GM12878 (cell line): Measurements from ENCODE around the gene SASH1. TPM values are rescaled to one million over a fixed set of nuclear protein-coding genes. Genes with fewer than 3 reads are reported as not detected.

Experiments used
- ATAC-seq: fragments of 200-7000 bp; cut with Tn5 transposase; 3 replicates; pipeline ENCODE4 v1.9.1; 2020; ENCODE audit warnings: mild to moderate bottlenecking, moderate library complexity
- BruUV-seq: library from RNA; stranded (reverse); fragments of 400-500 nt; replicated peaks from 2 replicates; lab custom pipeline; 2021; lab: Mats Ljungman, UMichigan
- CTCF ChIA-PET: fragments of 300-600 bp; sonication (Branson Sonifier 250); formaldehyde crosslinking; extraction: SDS; loops from one replicate; lab custom pipeline; 2021; ENCODE audit warnings: inconsistent platforms; lab: Yijun Ruan, JAX
- POLR2A ChIA-PET: fragments of 350-600 bp; formaldehyde crosslinking; extraction: SDS; loops from one replicate; lab custom pipeline; 2021; ENCODE audit warnings: inconsistent platforms; lab: Charles Lee
- RAD21 ChIA-PET: fragments of 300-600 bp; sonication (Branson Sonifier 250); formaldehyde crosslinking; loops from one replicate; lab custom pipeline; 2023; ENCODE audit warnings: antibody characterized with exemption; ENCODE audit not compliant: unreplicated experiment; lab: Charles Lee
- SMC1A ChIA-PET: fragments of 300-600 bp; sonication (Branson Sonifier 250); formaldehyde crosslinking; loops from one replicate; lab custom pipeline; 2023; ENCODE audit not compliant: unreplicated experiment, uncharacterized antibody; lab: Charles Lee
- DNase-seq: peaks from one replicate; pipeline ENCODE4 v3.0.0-alpha.2; 2011; ENCODE audit warnings: low read depth, low spot score
- FAIRE-seq: peaks from 3 replicates; lab custom pipeline; 2011; peaks lifted over from hg19 to GRCh38; lab: Jason Lieb, UNC
- H2AFZ ChIP-seq: 2 replicates; pipeline ENCODE4 v1.6.0; 2011; ENCODE audit warnings: low read depth, low read length, control low read depth; ENCODE audit not compliant: control insufficient read depth
- H3K27ac ChIP-seq: 2 replicates; pipeline ENCODE4 v1.5.1; 2011; ENCODE audit warnings: control low read depth; ENCODE audit not compliant: control insufficient read depth, insufficient read depth
- H3K27me3 ChIP-seq, 2 experiments: replicated peaks in 1 of 2; 2 replicates each; pipeline versions ENCODE4 v1.6.0 to v1.6.1; 2011; ENCODE audit warnings: low read length in 1 of 2; ENCODE audit not compliant: control insufficient read depth in 2 of 2, insufficient read depth in 2 of 2
- H3K36me3 ChIP-seq, 2 experiments: 2 replicates each; pipeline ENCODE4 v1.5.1; 2011; ENCODE audit warnings: low read length in 1 of 2; ENCODE audit not compliant: control insufficient read depth in 2 of 2, insufficient read depth in 2 of 2
- H3K4me1 ChIP-seq: 2 replicates; pipeline ENCODE4 v1.6.1; 2011; ENCODE audit warnings: mild to moderate bottlenecking, low read length, moderate library complexity, mixed read lengths; ENCODE audit not compliant: control insufficient read depth, insufficient read depth
- H3K4me2 ChIP-seq: 2 replicates; pipeline ENCODE4 v1.6.0; 2011; ENCODE audit warnings: control low read depth; ENCODE audit not compliant: control insufficient read depth, insufficient read depth
- H3K4me3 ChIP-seq: fragments of 200-600 bp; sonication (generic); 2 replicates; pipeline ENCODE4 v1.5.1; 2016
- H3K79me2 ChIP-seq: 2 replicates; pipeline ENCODE4 v1.6.0; 2011; ENCODE audit warnings: low read length; ENCODE audit not compliant: control insufficient read depth, insufficient read depth
- H3K9ac ChIP-seq: 2 replicates; pipeline ENCODE4 v1.8.0; 2011; ENCODE audit warnings: low read length, control low read depth, mixed read lengths; ENCODE audit not compliant: control insufficient read depth, insufficient read depth
- H3K9me3 ChIP-seq: replicated peaks from 3 replicates; pipeline ENCODE4 v1.5.1; 2011; ENCODE audit warnings: mild to moderate bottlenecking, low read length; ENCODE audit not compliant: control insufficient read depth, insufficient read depth
- H4K20me1 ChIP-seq: 2 replicates; pipeline ENCODE4 v1.6.0; 2011; ENCODE audit not compliant: control insufficient read depth, insufficient read depth
- IKZF1 ChIP-seq: fragments of 450-650 bp; conservative IDR thresholded peaks from 2 replicates; pipeline ENCODE4 v1.6.1; 2017; ENCODE audit warnings: antibody characterized with exemption, mild to moderate bottlenecking
- NFIC ChIP-seq: IDR thresholded peaks from 2 replicates; pipeline ENCODE4 v1.6.1; 2012; ENCODE audit warnings: low read depth, mild to moderate bottlenecking, inconsistent platforms, low read length, moderate library complexity
- NFXL1 ChIP-seq: fragments of 450-650 bp; IDR thresholded peaks from 2 replicates; pipeline ENCODE4 v1.6.1; 2017; ENCODE audit warnings: antibody characterized with exemption, mild to moderate bottlenecking, borderline replicate concordance
- RBBP5 ChIP-seq: fragments of 200-600 bp; sonication (generic); conservative IDR thresholded peaks from 2 replicates; pipeline ENCODE4 v1.6.1; 2016
- RELA ChIP-seq: fragments of 450-650 bp; IDR thresholded peaks from 2 replicates; pipeline ENCODE4 v1.8.0; 2014; ENCODE audit warnings: borderline replicate concordance; ENCODE audit not compliant: partially characterized antibody
- SUPT20H ChIP-seq: IDR thresholded peaks from 2 replicates; pipeline ENCODE4 v1.6.1; 2011; ENCODE audit warnings: low read depth, mild to moderate bottlenecking, low read length, moderate library complexity, borderline replicate concordance; ENCODE audit not compliant: control insufficient read depth
- YY1 ChIP-seq: IDR thresholded peaks from 2 replicates; pipeline ENCODE4 v1.6.1; 2011; ENCODE audit warnings: low read depth, mild to moderate bottlenecking, low read length
- WGBS: methylation state at CpG from one replicate; pipeline ENCODE4 v1.1.6; 2016; ENCODE audit warnings: low lambda C conversion rate; ENCODE audit not compliant: insufficient replicate concordance, insufficient coverage; ENCODE audit errors: missing lambda C conversion rate; 5-methylcytosine and 5-hydroxymethylcytosine counted together
- in situ Hi-C: fragments of 300-500 bp; cut with MboI; formaldehyde crosslinking; loops from 9 replicates; pipeline ENCODE4 v1.14.3; 2018; ENCODE audit warnings: mixed read lengths
- intact Hi-C: fragments of 100-400 bp; cut with micrococcal nuclease; formaldehyde crosslinking; loops from one replicate; pipeline ENCODE4 v1.14.2; 2022; ENCODE audit not compliant: unreplicated experiment
- polyA plus RNA-seq, 11 experiments: library from polyadenylated mRNA; depleted of rRNA in 4 of 11; unstranded in 6 of 11; stranded (reverse) in 5 of 11; fragments of >200 nt; fragmentation: Nextera tagmentation in 4 of 11; fragmentation: Illumina TruSeq in 1 of 11; extraction: Ambion mirVana in 4 of 11; extraction: Trizol in 1 of 11; gene quantifications; 1 replicate in 1 of 11; 2 replicates in 10 of 11; pipeline versions ENCODE4 v1.2.1 to v1.2.3, GENCODE V29; 2011 to 2016; ENCODE audit warnings: inconsistent platforms in 2 of 11, missing spikeins in 2 of 11, low read depth in 1 of 11
- total RNA-seq, 4 experiments: library from RNA; depleted of rRNA in 3 of 4; stranded (reverse); fragments of >200 nt in 3 of 4; fragmentation: Illumina TruSeq in 1 of 4; extraction: Trizol in 1 of 4; gene quantifications; 2 replicates each; pipeline versions ENCODE4 v1.2.1 to v1.2.3, GENCODE V29; 2013 to 2021
- TF ChIP-seq, protein P1 (sequence below): fragments of 450-650 bp; IDR thresholded peaks from 2 replicates; pipeline ENCODE4 v1.6.1; 2017; ENCODE audit warnings: mild to moderate bottlenecking, low read depth, inconsistent platforms; ENCODE audit not compliant: poor library complexity, severe bottlenecking
- TF ChIP-seq, protein P2 (sequence below): IDR thresholded peaks from 2 replicates; pipeline ENCODE4 v1.6.1; 2011; ENCODE audit warnings: low read depth, mild to moderate bottlenecking, low read length, moderate library complexity, borderline replicate concordance; ENCODE audit errors: extremely low read depth

SASH1 gene
- total and polyA plus RNA-seq, 10 of the 15 experiments (the other 5 are each of a cell fraction or from before 2014, with no cell fraction given) = 0.01 to 0.73 (median 0.14) TPM; not detected in 4

DNA sequence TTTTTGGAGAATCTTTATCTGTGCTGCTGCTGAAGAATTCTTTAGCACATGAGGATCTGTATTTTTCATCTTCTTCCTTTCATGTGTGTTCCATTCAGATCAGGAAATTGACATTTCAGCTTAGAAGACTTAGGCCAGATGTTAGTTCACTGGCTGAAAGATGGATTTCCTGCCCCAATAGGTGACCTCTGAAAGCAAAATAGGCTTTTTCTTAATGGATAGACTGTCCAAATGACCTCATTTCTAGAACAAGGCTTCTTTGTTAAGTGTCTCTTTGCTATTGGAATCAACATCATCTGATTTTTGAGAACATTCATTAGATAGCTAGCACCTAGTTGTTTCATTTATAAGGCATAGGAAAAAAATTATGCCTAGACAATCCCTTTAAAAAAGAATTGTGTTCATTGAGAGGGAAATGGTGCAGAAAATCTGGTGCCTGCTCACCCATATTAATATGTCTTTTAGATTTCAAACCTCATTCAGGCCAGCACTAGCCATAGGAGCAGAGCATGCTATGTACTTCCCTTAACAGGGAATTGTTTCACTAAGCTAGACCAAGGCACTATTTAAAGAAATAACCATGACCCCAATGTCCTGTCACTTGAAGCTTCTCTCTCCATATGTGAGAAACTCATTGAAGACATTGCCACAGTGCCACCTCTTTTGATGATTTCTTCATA lies 13.6 kb upstream of the SASH1 start (continued):
- TF ChIP-seq RELA (no peak), SUPT20H (no peak), IKZF1 (no peak), RBBP5 (no peak)
- TF ChIP-seq, protein P1, sequence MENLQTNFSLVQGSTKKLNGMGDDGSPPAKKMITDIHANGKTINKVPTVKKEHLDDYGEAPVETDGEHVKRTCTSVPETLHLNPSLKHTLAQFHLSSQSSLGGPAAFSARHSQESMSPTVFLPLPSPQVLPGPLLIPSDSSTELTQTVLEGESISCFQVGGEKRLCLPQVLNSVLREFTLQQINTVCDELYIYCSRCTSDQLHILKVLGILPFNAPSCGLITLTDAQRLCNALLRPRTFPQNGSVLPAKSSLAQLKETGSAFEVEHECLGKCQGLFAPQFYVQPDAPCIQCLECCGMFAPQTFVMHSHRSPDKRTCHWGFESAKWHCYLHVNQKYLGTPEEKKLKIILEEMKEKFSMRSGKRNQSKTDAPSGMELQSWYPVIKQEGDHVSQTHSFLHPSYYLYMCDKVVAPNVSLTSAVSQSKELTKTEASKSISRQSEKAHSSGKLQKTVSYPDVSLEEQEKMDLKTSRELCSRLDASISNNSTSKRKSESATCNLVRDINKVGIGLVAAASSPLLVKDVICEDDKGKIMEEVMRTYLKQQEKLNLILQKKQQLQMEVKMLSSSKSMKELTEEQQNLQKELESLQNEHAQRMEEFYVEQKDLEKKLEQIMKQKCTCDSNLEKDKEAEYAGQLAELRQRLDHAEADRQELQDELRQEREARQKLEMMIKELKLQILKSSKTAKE = no peak
- TF ChIP-seq, protein P2, sequence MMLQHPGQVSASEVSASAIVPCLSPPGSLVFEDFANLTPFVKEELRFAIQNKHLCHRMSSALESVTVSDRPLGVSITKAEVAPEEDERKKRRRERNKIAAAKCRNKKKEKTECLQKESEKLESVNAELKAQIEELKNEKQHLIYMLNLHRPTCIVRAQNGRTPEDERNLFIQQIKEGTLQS = no peak
- TF ChIP-seq, all 136 proteins: peak for 0

DNA sequence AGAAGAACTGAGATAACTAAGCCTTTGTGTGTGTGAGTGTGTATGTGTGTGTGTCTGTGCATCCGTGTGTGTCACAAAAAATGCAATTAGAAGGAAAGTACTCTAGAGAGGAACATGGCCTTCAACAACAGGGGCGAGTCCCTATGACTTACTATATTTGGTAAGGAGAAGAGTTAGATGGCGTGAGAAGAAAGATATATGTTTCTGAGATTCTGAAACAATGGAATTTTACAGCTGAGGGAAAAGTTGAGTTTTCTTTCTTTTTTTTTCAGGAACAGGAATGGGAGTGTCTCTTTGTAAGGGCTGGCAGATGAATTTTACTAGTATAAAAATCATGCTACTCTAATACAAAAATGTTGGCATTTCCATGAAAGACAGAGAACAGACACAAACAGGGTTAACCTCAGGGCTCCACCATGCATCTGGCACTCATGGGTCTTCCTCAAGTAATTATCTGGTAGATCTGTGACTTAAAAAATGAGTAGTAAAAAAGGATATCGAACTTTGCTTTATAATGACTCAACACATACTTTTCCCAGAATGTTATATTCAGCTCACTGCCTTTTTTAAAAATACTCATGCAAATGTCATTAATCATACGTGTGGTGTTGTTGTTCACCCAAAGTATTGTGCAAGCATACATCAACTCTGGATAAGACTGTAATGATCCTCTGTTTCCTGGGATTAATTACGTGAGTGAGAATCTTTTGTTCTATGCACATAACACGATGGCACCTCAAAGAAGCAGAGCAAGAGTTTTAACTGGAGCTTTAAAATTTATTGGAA lies 12.8 kb upstream of the SASH1 start:
- no peak for DNase-seq
- no peaks in the 10 kb centered on the region for H3K9me3 ChIP-seq
- WGBS = 17% methylated on average over 7 of the region's 7 CpGs
- H3K4me1 ChIP-seq = no peaks in the 10 kb centered on the region
- RAD21 ChIA-PET = no interaction called here
- no peaks in the 10 kb centered on the region for H3K79me2 ChIP-seq
- no peak for FAIRE-seq
- TF ChIP-seq YY1 (no peak), NFXL1 (no peak), NFIC (no peak)
- no peak overlapping the region for H3K4me3 ChIP-seq
- H3K9ac ChIP-seq = no peak overlapping the region
- intact Hi-C loops (no loop called here), in situ Hi-C loops (no loop called here)
- CTCF ChIA-PET = interaction anchor here (0.5 kb wide), 1 partner anchor 1469 kb away, joined by 3 read pairs; no protein-coding TSS in a partner anchor
- SMC1A ChIA-PET = interaction anchor here (0.6 kb wide), 1 partner anchor 206 kb away, joined by 3 read pairs; no protein-coding TSS in a partner anchor
- no peak overlapping the region for H3K4me2 ChIP-seq
- H3K27ac ChIP-seq = no peak overlapping the region
- BruUV-seq = no TSS peak
- no peak overlapping the region for H2AFZ ChIP-seq
- H4K20me1 ChIP-seq = no peaks in the 10 kb centered on the region
- no peaks in the 10 kb centered on the region for H3K36me3 ChIP-seq
- no peaks in the 10 kb centered on the region for H3K27me3 ChIP-seq
- ATAC-seq = no peak
- POLR2A ChIA-PET = no interaction called here
